ENCODE results near the gene ENPP1.
"Not testable (repeated sequence)": the region's sequence is repeated elsewhere in the genome, so short reads cannot be mapped to it uniquely, and the experiment has no call there.

Gene ENPP1

DNA sequence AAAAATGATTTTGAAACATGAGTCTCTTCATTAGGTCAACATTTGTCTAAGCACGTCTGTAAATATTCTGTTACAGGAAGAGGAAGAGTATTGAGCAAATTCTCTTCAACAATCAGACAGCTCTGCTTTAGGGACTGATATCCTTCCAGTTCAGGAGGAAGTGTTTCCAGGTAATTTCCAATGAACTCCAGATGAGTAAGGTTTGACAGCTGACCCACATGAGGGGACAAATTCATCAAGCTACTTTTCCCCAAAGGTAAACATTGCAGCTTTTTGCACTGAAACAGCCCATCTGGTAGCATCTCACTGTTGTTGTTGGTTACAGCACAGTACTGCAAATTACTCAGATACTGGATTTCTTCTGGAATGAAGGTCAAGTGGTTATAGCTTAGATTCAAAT, 18.1 kb downstream of the ENPP1 start:
- DNase-seq (ENCODE audit: insufficient read length, low spot score) (no peak), FAIRE-seq (peak; percentile 57)

DNA sequence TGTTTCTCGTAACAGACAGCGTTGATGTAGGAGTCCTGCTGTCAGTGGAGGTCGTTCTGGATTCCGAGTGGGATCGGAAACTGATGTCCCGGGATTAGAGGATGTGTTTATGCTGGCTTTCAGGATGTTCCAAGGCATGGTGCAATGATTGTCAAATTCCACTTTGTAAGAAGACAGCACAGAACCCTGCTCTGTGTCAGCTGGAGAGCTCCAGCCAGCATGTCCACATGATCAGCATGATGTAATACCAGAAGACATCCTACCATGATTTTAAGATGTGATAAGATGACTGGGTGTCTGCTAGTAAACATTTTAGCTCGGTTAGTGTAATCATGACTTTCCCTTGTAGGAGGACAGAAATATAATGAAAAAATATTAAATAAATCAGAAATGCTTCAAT, 20.3 kb downstream of the ENPP1 start:
- no peak for DNase-seq (ENCODE audit: insufficient read length, low spot score)

DNA sequence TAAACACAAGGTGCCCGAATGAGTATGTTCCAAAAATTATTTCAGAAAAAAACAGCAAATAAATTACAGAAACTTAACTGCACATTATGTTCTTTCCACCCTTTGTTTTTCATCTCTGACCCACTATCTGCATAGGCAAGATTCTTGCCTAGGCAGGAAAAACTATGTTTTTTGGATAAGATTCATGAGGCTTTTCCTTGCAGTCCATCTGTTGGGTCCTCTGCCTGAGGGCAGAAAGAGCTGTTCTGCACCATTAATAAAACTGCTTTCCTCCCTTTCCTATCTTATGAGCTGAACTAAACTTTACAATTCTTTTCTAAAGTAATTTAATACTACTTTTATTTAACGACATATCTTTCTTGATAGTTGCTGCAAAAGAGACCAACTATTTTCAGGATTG, 21.1 kb downstream of the ENPP1 start:
- no peak for DNase-seq (ENCODE audit: insufficient read length, low spot score)
- no peak for FAIRE-seq

More for the DNA sequence above, 20.3 kb downstream of the ENPP1 start:
- FAIRE-seq = no peak

DNA sequence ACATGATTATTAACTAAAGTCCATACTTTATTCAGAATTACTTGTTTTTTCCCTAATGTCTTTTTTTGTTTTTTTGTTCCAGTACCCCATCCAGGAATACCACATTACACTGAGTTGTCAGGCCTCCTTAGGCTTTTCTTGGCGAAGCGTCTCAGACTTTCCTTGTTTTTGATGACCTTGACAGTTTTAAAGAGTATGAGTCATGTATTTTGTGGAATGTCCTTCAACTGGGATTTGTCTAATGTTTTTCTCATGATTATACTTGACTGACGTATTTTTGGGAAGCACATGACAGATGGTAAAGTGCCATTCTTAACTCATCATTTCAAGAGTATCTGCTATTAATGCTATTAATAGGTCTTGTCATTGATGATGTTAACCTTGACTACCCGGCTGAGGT, 23.6 kb downstream of the ENPP1 start:
- FAIRE-seq (peak; percentile 20), DNase-seq (ENCODE audit: insufficient read length, low spot score) (peak; percentile 25)

DNA sequence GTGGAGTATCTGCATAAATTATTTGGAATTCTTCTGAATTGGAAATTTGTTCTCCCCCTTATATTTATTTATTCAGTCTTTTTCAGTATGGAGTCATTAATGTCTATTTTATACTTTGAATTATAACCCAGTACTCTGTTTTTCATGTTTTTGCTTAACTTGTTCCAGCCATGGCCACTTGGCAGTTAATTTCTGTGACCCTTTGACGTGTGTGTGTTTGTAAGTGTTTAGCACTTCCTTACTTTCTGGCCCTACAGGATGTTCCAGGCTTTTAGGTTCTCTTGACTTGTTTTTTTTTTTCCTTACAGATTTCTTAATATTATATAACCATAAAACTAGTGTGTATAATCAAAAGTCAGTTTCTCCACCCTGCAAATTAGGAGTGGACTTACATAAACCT, 24.1 kb downstream of the ENPP1 start:
- no peak for FAIRE-seq

DNA sequence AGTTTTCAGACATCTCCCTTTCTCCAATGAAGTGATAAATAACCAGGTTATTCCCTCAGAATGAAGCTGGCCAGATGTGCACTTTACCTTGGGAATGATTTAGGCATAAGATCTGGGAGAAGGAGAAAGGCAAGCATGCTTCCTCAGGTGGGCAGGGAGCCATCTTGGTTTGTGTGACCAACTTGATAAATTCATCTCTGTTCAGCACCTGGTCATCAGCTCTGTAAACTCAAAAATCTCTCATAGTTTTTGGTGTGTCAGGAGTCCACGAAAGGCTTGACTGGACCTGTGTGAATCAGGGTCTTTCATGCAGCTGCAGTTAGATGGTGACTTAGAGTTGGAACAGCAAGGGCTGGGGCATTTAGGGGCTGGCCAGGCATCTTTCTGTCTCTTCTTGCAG, 24.5 kb downstream of the ENPP1 start:
- peak; percentile 69 for FAIRE-seq

More for the DNA sequence above, 24.1 kb downstream of the ENPP1 start:
- no peak for DNase-seq (ENCODE audit: insufficient read length, low spot score)

DNA sequence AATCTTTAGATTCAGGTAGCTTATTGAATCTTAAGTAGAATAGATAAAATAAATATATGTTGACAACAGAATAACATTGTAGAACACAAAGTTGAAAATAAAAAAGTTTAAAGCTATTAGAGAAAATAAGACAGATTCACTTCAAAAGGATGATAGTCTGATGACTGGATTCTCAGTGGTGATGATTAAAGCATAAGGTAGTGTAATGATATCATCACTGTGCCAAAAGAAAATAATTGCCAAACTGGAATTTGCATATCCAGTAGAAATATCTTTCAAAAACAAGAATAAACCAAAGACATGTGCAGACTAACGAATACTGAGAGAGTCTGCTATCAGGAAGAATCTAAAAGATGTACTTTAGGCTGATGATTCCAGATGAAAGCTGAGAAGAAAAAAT, 30.2 kb downstream of the ENPP1 start:
- FAIRE-seq = no peak
- no peak for DNase-seq (ENCODE audit: insufficient read length, low spot score)

More for the DNA sequence above, 24.5 kb downstream of the ENPP1 start:
- no peak for DNase-seq (ENCODE audit: insufficient read length, low spot score)

DNA sequence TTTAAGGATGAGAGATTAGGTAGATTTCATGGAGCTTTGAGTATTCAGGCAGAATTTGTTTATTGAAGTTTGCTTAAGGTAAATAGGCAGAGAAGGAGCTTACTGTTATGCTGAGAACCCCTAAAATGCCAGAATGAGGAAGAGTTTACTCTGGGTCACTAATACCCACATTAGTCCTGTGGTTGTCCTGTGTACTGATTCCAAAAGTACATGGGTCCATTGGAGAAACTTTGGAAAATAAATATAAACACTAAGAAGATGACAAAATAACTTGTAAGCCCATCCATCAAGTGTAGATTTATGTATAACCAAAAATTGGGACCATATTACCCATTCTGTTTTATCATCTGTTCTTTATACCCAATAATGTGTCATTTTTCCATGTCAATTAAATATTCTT, 31.6 kb downstream of the ENPP1 start:
- DNase-seq (ENCODE audit: insufficient read length, low spot score) (no peak), FAIRE-seq (no peak)

DNA sequence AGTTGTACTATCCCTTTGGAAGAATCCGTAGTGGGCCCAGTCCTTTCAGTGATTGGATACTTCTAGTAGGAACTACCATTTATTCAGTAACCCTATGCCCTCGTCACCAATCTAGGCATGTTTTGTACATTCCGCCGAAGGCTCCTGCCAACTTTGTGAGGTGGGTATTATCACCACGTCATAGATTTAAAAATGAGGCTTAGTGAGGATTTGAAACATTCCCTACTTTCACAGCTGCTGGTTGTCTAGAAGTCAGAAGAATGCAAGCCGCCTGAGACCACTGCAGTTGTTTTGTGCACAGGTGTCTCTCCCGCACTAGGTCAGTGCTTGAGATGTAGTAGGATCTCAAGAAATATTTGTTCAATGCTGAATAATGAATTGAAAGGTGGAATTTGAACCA, 32.6 kb downstream of the ENPP1 start:
- no peak for DNase-seq (ENCODE audit: insufficient read length, low spot score)
- no peak for FAIRE-seq

DNA sequence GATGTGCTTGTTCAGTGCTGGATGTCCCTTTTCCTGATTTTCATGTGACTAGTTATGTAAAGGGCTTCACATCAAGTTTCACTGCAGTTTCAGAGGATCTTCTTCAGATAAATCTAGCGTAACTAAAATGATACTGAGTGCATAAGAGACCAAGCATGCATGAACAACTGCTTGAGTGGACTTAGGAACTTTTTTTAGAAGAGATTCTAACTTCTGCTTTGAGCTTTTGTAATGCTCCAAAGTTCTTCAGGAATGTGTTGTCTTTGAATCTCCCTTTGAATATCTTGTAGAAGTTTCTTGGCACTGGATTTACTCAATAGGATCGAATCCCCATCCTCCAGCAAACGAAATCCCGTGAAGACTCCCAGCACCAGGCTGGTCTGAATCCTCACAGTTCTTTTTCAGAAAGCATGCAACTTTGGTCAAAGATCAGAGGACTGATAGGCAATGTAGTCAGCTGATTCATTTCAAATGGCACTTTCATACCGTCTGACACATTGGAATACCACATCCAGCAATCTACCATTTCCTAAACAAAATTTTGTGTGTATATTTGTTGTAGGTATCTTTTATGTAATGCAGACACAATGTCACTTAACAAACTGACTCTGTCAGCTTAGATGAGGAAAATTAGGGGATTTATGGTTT, 33.2 kb downstream of the ENPP1 start:
- no peak for DNase-seq (ENCODE audit: insufficient read length, low spot score)
- FAIRE-seq = no peak

DNA sequence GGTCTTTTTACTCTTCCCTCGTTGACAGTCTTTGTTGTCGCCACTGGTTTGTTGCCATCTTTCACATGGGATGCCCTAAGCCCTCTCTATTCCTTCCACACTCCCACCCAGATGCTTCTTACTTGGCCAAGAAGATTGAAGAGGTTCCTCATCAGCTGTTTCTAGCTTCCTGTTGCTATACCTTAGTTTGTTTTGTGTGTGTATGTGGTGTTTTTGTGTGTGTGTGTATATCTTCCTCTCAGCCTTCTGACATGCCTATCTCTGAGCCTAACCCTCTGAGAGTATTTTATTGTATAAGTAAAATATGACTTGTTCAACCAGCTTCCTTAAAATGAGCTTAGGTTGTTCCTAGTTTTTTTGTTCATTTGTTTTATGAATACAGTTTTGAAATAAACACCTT, 35.9 kb downstream of the ENPP1 start:
- FAIRE-seq = no peak

DNA sequence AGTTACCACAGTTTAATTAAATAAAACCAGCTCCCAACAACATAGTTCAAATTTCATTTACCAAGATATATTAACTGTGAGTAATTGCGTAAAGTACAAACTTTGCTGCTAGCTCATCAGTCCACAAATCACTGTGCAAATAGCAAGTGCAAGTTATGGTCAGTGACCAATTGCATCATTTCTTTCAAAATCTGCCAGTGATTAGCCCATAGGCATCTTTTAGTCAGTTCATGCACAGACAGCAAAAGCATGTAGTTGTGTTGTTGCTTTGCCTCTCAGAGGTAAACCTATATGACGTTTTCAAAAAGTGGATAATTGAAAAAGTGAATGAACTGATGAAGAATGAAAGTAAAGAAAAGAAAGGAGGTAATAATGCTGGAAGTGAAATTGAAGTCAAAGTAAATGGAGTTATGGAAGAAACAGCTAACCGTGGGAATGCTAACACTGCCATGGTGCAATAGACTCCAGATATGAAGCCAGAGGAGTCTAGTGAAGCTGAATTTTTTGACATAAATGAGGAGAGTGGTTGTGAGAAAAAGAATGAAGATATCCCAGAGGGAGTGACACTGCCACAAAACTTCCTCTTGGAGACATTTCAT, 36.5 kb downstream of the ENPP1 start:
- FAIRE-seq = no peak
- no peak for DNase-seq (ENCODE audit: insufficient read length, low spot score)

More for the DNA sequence above, 35.9 kb downstream of the ENPP1 start:
- no peak for DNase-seq (ENCODE audit: insufficient read length, low spot score)

DNA sequence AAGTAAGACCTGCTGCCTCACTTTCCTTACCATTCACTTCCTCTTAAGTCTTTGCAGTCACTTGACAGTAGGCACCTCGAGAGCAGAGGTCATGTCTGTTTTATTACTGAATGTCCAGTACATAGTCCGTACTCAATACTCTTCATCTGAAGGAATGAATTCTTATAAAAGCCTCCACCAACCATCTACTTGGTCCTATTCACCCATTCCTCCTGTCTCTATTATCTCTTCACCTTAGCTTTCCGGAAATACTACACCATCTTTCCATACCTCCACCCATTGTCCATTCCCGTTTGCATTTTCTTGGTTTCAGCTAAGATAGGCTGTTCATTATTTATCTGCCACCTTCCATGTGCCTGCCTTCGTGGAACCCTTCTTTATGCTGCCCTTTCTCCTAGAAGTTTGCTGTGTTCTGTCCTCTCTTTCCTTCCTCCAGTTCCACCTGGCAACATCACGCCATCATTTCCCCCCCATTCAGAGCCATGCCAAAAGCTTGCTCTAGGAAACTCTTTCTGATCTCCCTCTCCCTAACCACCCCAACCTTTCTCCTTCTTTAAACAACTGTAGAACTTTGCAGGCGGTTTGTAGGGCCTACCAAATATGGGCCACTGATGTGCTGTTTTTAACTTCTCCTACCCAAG, 38.3 kb downstream of the ENPP1 start:
- FAIRE-seq = no peak
- DNase-seq (ENCODE audit: insufficient read length, low spot score) = no peak

DNA sequence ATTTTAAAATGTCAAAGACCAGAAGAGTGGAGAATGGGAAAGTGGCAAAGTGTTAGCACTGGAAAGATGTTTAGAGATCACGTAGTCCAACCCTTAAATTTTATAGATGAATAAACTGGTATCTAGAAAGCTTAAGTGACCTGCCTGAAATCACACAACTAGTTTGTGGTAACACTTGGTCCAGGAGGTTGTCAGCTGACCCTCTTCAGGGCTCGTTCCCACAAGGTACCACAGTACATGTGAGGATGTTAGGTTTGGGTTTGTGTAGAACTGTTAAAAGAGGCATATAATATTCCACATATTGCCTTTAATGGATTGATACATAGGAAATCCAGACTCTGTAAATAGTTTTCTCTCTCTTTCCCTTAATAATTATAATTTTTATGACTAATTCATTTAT, 39.1 kb downstream of the ENPP1 start:
- DNase-seq (ENCODE audit: insufficient read length, low spot score) (no peak), FAIRE-seq (no peak)

DNA sequence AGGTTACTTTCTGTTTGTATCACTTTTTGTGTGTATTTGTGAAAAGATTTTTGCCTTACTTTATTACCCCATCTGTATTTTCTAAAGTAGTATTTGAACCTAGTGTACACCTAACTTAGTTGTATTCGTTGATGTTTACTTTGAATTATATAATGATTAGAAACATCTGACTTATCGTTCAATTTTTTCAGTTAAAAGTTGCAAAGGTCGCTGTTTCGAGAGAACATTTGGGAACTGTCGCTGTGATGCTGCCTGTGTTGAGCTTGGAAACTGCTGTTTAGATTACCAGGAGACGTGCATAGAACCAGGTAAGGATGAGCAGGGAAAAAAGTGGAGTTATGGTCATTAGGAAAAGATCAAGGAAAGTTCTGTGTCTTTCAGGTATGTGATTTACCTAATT, 42.0 kb downstream of the ENPP1 start:
- no peak for FAIRE-seq
- no peak for DNase-seq (ENCODE audit: insufficient read length, low spot score)

DNA sequence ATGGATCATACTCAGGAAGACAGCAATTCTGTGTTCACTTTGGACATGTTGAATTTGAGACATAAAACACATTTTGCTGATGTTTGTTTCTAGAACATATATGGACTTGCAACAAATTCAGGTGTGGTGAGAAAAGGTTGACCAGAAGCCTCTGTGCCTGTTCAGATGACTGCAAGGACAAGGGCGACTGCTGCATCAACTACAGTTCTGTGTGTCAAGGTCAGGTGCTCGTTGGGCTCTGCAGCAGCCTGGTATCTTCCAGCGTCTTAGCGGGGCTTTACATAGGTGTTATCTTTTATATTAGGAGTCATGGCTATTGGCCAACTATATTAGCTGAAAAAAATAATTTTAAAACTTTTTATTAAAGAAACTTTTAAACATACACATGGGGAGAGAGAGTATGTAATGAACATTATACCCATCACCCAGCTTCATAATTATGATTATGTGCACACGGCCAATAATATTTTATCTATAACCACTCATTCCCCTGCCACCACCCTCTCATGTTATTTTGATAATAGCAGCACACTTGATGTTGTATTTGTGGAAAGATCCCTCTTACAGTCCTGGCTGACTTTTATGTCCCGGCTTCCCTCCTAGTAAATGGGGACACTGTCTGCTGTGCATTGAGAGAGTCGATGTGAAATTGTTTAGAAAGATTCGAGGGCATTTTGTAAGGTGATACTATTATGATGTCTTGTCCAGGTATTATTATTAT, 43.4 kb downstream of the ENPP1 start:
- DNase-seq (ENCODE audit: insufficient read length, low spot score) = no peak
- FAIRE-seq = no peak

DNA sequence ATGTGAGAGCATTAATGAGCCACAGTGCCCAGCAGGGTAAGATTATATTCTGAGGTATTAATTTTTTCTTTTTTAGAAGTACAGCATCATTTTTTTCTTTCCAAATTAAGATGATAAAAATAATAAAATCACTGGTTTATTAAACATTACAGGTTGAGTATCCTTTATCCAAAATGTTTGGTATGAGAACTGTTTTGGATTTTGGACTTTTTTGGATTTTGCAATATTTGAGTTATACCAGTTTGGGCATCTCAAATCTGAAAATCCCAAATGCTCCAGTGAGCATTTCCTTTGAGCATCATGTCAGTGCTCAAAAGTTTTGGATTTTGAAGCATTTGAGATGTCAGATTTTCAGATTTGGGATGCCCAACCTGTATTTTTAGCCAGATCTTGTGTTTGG, 44.4 kb downstream of the ENPP1 start:
- DNase-seq (ENCODE audit: insufficient read length, low spot score) = no peak
- FAIRE-seq = no peak

DNA sequence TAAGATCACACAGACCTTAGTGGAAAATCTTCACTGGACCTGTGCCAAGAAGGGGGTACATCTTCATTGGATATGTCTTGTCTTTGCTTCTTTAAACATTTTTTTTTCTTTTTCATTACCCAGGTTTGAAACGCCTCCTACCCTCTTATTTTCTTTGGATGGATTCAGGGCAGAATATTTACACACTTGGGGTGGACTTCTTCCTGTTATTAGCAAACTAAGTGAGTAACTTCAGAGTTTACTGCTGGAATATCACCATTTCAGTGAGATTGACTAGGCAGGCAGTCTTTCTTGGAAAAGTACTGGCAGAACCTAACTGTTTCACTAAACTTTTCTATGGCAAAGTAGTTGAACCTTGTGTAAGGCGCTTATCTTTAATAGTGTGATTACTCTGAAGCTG, 47.0 kb downstream of the ENPP1 start:
- DNase-seq (ENCODE audit: insufficient read length, low spot score) = no peak
- no peak for FAIRE-seq

DNA sequence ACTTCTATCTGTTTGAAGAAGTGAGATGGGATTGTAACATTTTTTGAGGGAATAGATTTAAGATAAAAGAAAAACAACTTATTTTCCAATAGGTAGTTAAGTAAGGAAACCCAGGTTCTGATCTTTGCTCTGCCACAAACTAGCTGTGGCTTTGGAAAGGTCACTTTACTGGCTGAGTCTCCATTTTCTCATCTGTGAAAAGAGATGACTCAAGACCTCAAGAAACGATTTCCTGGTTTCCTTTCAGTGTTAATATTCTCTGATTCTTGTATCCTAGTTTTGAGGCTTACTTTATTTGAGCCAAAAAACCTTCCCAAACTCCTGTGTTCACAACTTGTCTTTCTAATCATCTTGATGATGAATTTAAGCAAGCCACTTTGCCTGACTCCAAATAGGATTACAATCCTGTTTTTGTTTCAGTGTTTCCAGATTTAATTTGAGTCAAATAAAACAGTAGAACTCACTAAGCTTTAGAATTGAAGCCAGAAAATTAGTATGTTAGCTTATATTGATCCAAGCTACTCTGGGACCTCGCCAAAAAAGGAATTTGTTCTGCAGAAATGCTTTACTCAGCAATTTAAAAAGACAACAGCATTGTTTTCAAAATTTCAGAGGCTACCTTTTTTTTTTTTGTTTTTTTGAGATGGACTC, 51.1 kb downstream of the ENPP1 start:
- FAIRE-seq (no peak), DNase-seq (ENCODE audit: insufficient read length, low spot score) (no peak)

DNA sequence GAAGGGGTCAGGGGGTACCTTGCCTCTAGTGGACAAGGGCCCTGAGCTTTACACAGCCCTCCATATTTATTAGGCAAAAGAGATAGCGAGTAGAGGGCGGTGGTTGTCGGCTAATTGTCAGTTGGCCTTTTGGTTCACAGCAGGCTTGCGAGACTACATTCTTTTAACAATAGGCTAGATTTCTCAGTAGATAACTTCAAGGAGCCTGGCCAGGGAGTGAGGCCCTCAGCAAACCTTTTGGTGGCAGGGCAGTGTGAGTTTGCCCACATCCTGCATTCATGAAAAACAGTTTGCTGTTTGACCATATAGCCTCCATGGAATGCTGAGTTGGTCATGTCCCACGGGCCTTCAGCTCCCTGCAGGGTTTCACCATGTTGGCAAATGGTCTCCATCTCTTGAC, 51.8 kb downstream of the ENPP1 start:
- DNase-seq (ENCODE audit: insufficient read length, low spot score); FAIRE-seq: not testable (repeated sequence)

DNA sequence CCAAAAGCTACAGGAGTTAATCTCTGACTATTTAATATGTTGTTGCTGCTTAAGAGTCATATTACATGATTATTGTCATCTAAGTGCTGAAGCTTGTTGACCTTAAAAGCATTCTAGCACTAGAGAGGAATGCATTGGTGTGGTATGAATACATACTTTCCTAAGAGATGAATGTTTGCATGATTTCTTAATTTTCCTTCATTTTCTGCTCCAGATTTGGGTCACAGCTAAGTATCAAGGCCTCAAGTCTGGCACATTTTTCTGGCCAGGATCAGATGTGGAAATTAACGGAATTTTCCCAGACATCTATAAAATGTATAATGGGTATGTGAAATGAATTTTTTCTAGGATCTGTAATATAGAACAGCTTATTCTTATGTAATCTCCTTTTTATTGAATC, 53.6 kb downstream of the ENPP1 start:
- FAIRE-seq (no peak), DNase-seq (ENCODE audit: insufficient read length, low spot score) (no peak)

All from HTR-8/SVneo (cell line).